ENCODE results near the gene HYAL2. TPM values are rescaled to one million over a fixed set of nuclear protein-coding genes. Genes with fewer than 3 reads are reported as not detected.
A peak's percentile ranks its signal among the peaks of the same experiment; 100 is the strongest.
"Not testable (repeated sequence)": the region's sequence is repeated elsewhere in the genome, so short reads cannot be mapped to it uniquely, and the experiment has no call there.

HYAL2 gene
- total RNA-seq, 4 donors from 2014 or later = 106 to 348 (median 175) TPM

GRCh38 chr3:50319181-50319893 lies 3.2 kb downstream of the HYAL2 start:
- TF ChIP-seq CTCF (IDR thresholded peaks at IDR 0.05) = no peak
- DNase-seq (ENCODE audit: low spot score) (no peak), ATAC-seq (ENCODE audit: low FRiP score) (no peak)

- DNase-seq (ENCODE audit: low spot score) = no peak
- TF ChIP-seq CTCF (IDR thresholded peaks at IDR 0.05) = no peak
- no peak for ATAC-seq (ENCODE audit: low FRiP score)
Observed at GRCh38 chr3:50318615-50319014, 3.9 kb downstream of the HYAL2 start.

- no peak for TF ChIP-seq CTCF (IDR thresholded peaks at IDR 0.05)
- DNase-seq (ENCODE audit: low spot score) = no peak
- no peak for ATAC-seq (ENCODE audit: low FRiP score)
Observed at GRCh38 chr3:50318163-50318562, 4.4 kb downstream of the HYAL2 start.

- TF ChIP-seq CTCF (IDR thresholded peaks at IDR 0.05) = no peak
- no peak for ATAC-seq (ENCODE audit: low FRiP score)
- DNase-seq (ENCODE audit: low spot score) = no peak
Observed at GRCh38 chr3:50317300-50317699, 5.2 kb downstream of the HYAL2 start.

- peak; percentile 70 for ATAC-seq (ENCODE audit: low FRiP score)
- TF ChIP-seq CTCF (IDR thresholded peaks at IDR 0.05) = no peak
- DNase-seq (ENCODE audit: low spot score) = no peak
Observed at GRCh38 chr3:50316657-50317242, 5.8 kb downstream of the HYAL2 start.

GRCh38 chr3:50314816-50315215 lies 7.7 kb downstream of the HYAL2 start:
- ATAC-seq (ENCODE audit: low FRiP score) = no peak
- no peak for DNase-seq (ENCODE audit: low spot score)
- no peak for TF ChIP-seq CTCF (IDR thresholded peaks at IDR 0.05)

GRCh38 chr3:50314342-50314741 lies 8.2 kb downstream of the HYAL2 start:
- no peak for TF ChIP-seq CTCF (IDR thresholded peaks at IDR 0.05)
- ATAC-seq (ENCODE audit: low FRiP score) = no peak
- DNase-seq (ENCODE audit: low spot score) = no peak

- not testable (repeated sequence) for DNase-seq (ENCODE audit: low spot score)
Observed at GRCh38 chr3:50312041-50312440, 10.5 kb downstream of the HYAL2 start.

More at GRCh38 chr3:50312041-50312440, 10.5 kb downstream of the HYAL2 start:
- not testable (repeated sequence) for ATAC-seq (ENCODE audit: low FRiP score)

All from omental fat pad (tissue), 4 donors.